Glutamatergic neuron (in vitro differentiated cells): ENCODE results near the gene CABCOCO1. TPM values are rescaled to one million over a fixed set of nuclear protein-coding genes. Genes with fewer than 3 reads are reported as not detected.
A peak's percentile ranks its signal among the peaks of the same experiment; 100 is the strongest.

Experiments
- DNase-seq: peaks from one replicate; pipeline ENCODE4 v3.0.0; 2022
- H3K27ac Mint-ChIP-seq: one replicate; pipeline ENCODE4 v1.8.0; 2020; ENCODE audit warnings: mild to moderate bottlenecking, mixed read lengths, inconsistent platforms; ENCODE audit not compliant: unreplicated experiment
- H3K27me3 Mint-ChIP-seq: one replicate; pipeline ENCODE4 v1.8.0; 2020; ENCODE audit warnings: mild to moderate bottlenecking, moderate library complexity, mixed read lengths, inconsistent platforms; ENCODE audit not compliant: unreplicated experiment
- H3K36me3 Mint-ChIP-seq: one replicate; pipeline ENCODE4 v1.8.0; 2020; ENCODE audit warnings: mild to moderate bottlenecking, mixed read lengths, inconsistent platforms; ENCODE audit not compliant: unreplicated experiment
- H3K4me1 Mint-ChIP-seq: one replicate; pipeline ENCODE4 v1.8.0; 2020; ENCODE audit warnings: mild to moderate bottlenecking, low read depth, mixed read lengths, inconsistent platforms; ENCODE audit not compliant: unreplicated experiment
- H3K4me3 Mint-ChIP-seq: one replicate; pipeline ENCODE4 v1.8.0; 2020; ENCODE audit warnings: mild to moderate bottlenecking, mixed read lengths, inconsistent platforms; ENCODE audit not compliant: unreplicated experiment
- H3K9me3 Mint-ChIP-seq: one replicate; pipeline ENCODE4 v1.8.0; 2020; ENCODE audit warnings: mild to moderate bottlenecking, moderate library complexity, mixed read lengths, inconsistent platforms; ENCODE audit not compliant: unreplicated experiment
- total RNA-seq: library from RNA; stranded (reverse); fragmentation: NEBNext Ultra II Directional; extraction: Animal tissue kit (Norgen Biotek cat#: 25700); gene quantifications from one replicate; pipeline ENCODE4 v1.2.1, GENCODE V29; 2021; ENCODE audit not compliant: unreplicated experiment
- TF ChIP-seq, protein P1 (sequence below): fragments of 200-600 bp; sonication (generic); IDR thresholded peaks from one replicate; pipeline ENCODE4 v1.5.0; 2021; ENCODE audit not compliant: partially characterized antibody, unreplicated experiment

Gene CABCOCO1
- total RNA-seq, 1 donor from 2014 or later, result not detected

DNA sequence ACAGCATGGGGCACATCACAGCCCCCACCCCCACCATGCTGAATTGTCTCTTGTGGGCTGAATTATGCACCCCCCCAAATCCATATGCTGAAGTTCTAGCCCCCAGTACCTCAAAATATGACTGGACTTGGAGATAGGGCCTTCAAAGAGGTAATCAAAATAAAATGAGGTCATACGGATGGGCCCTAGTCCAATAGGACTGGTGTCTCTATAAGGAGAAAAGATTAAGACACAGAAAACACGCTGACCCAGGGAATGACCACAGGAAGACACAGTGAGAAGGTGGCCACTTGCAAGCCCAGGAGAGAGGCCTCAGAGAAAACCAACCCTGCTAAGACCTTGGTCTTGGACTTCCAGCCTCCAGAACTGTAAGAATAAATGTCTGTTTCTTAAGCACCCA is 132.4 kb downstream of the CABCOCO1 start:
- H3K27ac Mint-ChIP-seq, result no peak overlapping the region
- H3K9me3 Mint-ChIP-seq, result no peaks in the 10 kb centered on the region
- TF ChIP-seq, protein P1, sequence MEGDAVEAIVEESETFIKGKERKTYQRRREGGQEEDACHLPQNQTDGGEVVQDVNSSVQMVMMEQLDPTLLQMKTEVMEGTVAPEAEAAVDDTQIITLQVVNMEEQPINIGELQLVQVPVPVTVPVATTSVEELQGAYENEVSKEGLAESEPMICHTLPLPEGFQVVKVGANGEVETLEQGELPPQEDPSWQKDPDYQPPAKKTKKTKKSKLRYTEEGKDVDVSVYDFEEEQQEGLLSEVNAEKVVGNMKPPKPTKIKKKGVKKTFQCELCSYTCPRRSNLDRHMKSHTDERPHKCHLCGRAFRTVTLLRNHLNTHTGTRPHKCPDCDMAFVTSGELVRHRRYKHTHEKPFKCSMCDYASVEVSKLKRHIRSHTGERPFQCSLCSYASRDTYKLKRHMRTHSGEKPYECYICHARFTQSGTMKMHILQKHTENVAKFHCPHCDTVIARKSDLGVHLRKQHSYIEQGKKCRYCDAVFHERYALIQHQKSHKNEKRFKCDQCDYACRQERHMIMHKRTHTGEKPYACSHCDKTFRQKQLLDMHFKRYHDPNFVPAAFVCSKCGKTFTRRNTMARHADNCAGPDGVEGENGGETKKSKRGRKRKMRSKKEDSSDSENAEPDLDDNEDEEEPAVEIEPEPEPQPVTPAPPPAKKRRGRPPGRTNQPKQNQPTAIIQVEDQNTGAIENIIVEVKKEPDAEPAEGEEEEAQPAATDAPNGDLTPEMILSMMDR, result no peak
- no peaks in the 10 kb centered on the region for H3K36me3 Mint-ChIP-seq
- peaks cover 5% of the 10 kb centered on the region for H3K4me1 Mint-ChIP-seq
- DNase-seq, result no peak
- H3K4me3 Mint-ChIP-seq, result no peak overlapping the region
- H3K27me3 Mint-ChIP-seq, result no peaks in the 10 kb centered on the region

DNA sequence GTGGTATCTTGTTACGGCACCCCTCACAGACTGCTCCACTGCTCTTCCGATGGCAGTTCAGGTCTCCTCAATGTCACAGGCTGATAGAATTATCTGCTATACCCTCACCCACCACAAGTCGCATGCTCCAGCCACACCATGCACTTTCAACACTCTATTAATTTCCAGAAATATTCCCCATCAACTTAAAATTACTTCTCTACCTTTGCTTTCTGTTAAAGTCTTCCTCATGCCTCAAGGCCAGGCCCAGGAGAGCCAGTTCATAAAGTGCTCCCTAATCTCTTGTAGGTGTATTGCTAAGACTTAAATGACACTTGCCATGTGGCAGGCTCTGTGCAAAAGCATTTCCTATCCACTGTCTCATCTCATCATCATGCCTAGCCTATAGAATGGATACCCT is 132.8 kb downstream of the CABCOCO1 start:
- TF ChIP-seq, protein P1, result peak; percentile 50
- no peak overlapping the region for H3K27ac Mint-ChIP-seq
- peaks cover 5% of the 10 kb centered on the region for H3K4me1 Mint-ChIP-seq
- no peak for DNase-seq
- no peak overlapping the region for H3K4me3 Mint-ChIP-seq
- no peaks in the 10 kb centered on the region for H3K36me3 Mint-ChIP-seq
- no peaks in the 10 kb centered on the region for H3K9me3 Mint-ChIP-seq
- no peaks in the 10 kb centered on the region for H3K27me3 Mint-ChIP-seq

DNA sequence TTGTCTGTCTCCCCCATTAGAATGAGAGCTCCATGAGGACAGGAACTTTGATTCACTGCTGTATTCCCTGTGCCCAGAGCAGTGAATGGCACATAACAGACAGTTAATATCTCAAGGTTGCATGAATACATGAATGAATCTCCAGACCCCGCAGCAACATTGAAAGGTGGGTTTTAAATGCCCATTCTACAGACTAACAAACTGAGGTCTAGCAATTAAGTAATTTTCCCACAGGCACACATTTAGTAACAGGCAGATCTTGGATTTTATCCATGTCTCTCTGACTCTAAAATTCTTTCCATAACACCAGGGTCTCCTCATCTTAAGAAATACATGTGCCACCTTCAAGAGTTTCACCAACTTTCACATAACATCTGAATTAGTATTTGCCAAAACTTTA is 134.1 kb downstream of the CABCOCO1 start:
- H3K4me1 Mint-ChIP-seq, result peaks cover 5% of the 10 kb centered on the region
- no peak for DNase-seq
- H3K4me3 Mint-ChIP-seq, result no peak overlapping the region
- TF ChIP-seq, protein P1, result no peak
- H3K9me3 Mint-ChIP-seq, result no peaks in the 10 kb centered on the region
- no peaks in the 10 kb centered on the region for H3K27me3 Mint-ChIP-seq
- no peak overlapping the region for H3K27ac Mint-ChIP-seq
- no peaks in the 10 kb centered on the region for H3K36me3 Mint-ChIP-seq

DNA sequence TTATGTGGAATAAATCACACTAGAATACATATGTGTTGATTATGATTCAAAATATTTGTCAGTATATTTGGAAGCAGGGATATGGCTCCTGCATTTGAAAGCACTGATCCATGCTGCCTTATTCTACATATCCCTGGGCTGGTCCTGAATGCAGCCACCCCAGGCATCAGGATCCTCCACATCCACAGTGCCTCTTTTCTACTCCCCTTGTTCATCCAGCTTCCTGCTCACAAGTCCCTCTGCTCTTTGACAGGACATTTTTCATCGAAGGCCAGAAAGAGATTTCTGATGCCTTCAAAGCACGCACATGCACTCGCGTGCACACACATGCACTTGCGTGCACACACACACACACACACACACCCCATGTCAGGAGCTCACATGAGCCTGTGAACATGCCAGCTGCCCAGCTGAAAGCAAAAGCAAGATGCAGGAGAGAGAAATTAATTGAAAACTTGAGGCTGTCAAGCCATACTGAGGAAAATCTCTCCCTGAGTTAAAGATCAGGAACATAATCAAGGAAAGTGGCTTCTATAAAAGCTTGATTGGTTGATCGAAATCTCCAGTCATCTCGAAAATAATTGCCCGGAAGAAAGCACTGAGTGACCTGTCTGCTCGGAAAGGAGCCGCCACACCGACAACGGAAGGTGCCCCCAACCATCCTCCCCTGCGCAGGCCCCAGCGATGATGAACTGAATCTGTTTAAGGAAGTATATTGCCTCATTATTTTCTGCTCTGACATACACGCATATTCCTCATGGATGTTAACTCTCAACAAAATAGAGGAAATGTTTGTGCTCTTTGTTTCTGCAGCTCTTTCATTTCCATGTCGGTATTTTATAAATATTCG is 134.8 kb downstream of the CABCOCO1 start:
- DNase-seq, result no peak
- no peaks in the 10 kb centered on the region for H3K36me3 Mint-ChIP-seq
- H3K4me1 Mint-ChIP-seq, result peaks cover 5% of the 10 kb centered on the region
- TF ChIP-seq, protein P1, result no peak
- no peak overlapping the region for H3K27ac Mint-ChIP-seq
- H3K4me3 Mint-ChIP-seq, result no peak overlapping the region
- no peaks in the 10 kb centered on the region for H3K9me3 Mint-ChIP-seq
- H3K27me3 Mint-ChIP-seq, result no peaks in the 10 kb centered on the region

DNA sequence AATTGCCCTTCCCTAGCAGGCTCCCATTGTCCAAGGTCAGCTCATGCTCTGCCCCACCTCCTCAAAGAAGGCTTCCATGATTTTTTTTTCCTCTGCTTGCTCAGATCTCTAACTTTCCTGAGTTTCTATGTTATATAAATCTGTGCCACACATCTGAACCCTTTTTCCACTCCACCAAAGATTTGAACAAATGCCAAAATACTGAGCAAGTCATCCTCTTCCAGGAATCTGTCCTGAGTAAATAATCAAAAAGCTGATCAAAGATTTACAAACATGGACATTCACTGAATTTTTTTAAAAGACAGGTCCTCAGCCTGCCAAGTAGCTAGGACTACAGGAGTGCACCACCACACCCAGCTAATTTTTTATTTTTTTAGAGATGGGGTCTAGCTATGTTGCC is 136.0 kb downstream of the CABCOCO1 start:
- no peaks in the 10 kb centered on the region for H3K9me3 Mint-ChIP-seq
- TF ChIP-seq, protein P1, result no peak
- no peaks in the 10 kb centered on the region for H3K36me3 Mint-ChIP-seq
- peaks cover 2% of the 10 kb centered on the region for H3K4me1 Mint-ChIP-seq
- H3K27ac Mint-ChIP-seq, result no peak overlapping the region
- no peak overlapping the region for H3K4me3 Mint-ChIP-seq
- no peak for DNase-seq
- no peaks in the 10 kb centered on the region for H3K27me3 Mint-ChIP-seq
